GM12874 (cell line): Measurements from ENCODE around the gene INCENP.

ENCODE experiments used
- TF ChIP-seq, protein P1 (sequence below): IDR thresholded peaks from 2 replicates; pipeline ENCODE4 v1.5.1; 2011; ENCODE audit warnings: low read depth, mild to moderate bottlenecking, control low read depth, low read length, moderate library complexity; ENCODE audit not compliant: insufficient read depth

The INCENP gene

DNA sequence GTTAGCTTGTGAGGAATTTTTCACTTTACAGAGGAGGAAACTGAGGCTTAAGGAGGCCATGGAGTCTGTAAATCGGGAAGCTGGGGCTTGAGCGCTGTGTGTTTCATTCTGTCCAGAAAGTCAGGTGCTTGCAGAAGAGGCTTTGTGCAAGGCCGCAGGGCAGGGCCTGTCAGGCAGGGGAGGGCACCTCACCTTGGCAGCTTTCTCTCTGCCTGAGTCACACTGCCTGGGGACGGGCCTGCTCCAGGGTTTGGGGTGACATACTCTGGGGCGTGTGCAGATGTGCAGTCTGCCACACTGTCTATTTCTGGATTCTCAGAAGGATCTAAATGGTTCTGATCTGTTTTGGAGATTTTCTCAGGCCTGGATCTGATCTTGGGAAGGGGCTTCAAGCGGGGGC is 8.4 kb downstream of the INCENP start:
- TF ChIP-seq, protein P1, sequence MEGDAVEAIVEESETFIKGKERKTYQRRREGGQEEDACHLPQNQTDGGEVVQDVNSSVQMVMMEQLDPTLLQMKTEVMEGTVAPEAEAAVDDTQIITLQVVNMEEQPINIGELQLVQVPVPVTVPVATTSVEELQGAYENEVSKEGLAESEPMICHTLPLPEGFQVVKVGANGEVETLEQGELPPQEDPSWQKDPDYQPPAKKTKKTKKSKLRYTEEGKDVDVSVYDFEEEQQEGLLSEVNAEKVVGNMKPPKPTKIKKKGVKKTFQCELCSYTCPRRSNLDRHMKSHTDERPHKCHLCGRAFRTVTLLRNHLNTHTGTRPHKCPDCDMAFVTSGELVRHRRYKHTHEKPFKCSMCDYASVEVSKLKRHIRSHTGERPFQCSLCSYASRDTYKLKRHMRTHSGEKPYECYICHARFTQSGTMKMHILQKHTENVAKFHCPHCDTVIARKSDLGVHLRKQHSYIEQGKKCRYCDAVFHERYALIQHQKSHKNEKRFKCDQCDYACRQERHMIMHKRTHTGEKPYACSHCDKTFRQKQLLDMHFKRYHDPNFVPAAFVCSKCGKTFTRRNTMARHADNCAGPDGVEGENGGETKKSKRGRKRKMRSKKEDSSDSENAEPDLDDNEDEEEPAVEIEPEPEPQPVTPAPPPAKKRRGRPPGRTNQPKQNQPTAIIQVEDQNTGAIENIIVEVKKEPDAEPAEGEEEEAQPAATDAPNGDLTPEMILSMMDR, result no peak

DNA sequence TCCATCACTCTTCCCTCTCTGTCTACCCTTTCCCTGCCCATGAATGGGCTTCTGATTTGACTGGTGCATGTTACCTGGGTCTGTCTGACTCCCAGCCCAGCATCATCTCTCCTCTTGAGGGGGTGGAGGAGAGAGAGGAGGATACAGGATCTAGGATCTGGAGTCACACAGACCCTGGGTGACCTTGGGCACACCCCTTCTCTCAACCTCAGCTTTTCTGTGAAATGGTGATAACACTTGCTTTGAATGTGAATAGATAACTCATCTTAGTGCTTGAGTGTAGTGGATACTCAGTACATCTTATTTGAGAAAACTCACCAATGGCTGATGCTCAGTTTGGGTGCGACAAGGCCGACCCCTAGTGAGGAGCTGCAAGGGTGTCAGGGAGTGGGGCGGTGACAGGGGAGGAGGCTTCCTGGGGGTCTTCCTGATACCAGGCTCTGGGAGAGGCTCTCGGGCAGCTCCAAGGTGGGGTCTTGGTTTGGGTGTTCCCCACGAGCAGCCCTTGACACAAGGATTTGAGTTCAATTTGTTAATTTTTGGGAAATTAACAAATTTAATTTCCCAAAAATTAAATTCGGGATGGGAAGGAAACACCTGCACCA is 9.0 kb downstream of the INCENP start:
- TF ChIP-seq, protein P1, result no peak

DNA sequence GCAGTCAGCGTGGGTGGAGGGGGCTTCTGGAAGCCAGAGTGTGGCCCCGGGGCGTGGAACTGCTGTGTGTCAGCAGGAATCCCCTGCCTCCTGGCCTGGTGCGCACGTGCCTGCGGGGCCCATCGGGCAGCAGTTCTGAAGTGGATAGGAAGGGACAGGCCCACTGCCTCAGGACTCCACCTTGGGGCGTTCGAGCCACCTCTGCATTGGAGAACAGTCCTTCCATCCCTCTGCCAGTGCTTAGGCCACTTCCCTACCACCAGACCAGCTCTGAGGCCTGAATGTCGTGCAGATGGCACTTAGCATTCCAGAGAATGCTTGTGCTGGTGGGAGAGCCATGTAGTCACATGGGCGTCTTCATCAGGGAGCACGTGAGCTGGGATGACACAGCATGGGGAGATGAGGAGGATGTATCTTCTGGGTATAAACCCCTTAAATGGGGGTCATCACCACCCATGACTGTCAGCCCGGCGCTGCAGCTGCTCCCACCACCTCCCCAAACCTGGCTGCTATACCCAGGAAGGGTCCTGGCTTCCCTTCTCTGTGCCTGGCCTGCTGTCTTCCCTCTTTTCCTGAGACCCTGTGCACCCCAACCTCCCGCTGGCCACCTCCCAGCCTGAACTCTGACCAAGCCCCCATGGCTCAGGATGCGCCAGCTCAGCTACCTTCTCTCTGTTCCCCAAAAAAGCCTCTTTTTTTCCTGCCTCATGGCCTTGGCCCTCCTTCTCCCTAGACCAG is 9.7 kb downstream of the INCENP start:
- TF ChIP-seq, protein P1, result no peak

DNA sequence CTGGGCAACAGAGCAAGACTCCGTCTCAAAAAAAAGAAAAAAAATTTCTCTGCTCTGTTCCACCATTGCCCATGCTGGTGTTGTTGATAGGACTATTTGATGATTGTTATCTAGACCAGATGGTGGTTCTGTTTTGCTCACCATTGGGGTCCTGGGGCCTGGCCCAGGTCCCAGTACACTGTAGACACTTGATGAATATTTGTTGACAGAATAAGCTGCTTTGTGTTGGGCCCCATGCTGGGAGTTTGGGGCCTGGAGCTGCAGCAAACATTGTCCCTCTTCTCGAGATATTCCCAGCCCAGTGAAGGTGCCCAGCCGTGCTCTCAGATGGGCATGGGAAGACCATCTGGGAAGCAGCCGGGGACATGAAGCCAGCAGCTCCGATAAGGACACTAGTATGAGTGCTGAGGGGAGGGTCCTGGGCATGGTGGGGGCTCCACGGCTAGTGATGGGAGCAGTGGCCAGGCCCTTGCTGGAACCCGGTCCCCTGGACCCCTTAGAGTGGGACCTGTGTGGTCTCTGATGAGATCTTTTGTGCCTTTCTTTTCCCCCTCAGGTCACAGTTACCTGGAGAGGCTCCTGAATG is 13.6 kb downstream of the INCENP start:
- TF ChIP-seq, protein P1, result no peak

DNA sequence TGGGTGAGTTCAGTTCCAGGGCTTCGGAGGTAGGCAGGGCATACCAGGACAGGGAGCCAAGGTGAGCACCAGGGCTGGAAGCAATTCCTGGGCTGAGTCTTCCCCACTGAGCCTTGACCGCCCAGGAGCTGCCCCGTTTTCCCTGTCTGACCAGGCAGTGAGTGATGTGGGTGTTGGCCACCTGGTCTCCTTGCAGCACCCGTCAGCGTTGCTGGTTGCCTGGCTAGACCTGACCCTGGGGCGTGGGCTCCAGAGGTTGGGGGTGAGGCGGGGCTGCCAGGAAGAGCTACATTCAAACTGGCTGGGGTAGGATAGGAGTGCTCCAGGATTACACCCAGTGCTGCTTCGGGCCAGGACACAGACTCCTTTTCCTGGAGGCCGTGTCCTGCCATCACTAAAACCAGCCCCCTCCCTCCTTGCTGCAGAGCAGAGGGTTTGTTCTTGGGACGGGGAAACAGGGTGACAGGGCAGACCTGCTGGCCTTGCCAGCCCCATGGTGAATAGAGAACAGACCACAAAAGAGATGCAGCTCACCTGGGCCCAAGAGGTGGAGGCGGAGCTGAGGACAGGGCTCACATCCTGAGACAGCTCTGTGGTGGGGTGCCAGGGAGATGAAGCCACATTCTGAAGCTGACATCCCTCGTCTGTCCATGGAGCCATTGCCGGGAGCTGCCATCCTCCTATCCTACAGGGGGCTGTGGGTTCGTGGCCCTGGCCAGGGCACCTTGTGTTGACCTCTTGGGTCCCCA is 14.2 kb downstream of the INCENP start:
- TF ChIP-seq, protein P1, result no peak

DNA sequence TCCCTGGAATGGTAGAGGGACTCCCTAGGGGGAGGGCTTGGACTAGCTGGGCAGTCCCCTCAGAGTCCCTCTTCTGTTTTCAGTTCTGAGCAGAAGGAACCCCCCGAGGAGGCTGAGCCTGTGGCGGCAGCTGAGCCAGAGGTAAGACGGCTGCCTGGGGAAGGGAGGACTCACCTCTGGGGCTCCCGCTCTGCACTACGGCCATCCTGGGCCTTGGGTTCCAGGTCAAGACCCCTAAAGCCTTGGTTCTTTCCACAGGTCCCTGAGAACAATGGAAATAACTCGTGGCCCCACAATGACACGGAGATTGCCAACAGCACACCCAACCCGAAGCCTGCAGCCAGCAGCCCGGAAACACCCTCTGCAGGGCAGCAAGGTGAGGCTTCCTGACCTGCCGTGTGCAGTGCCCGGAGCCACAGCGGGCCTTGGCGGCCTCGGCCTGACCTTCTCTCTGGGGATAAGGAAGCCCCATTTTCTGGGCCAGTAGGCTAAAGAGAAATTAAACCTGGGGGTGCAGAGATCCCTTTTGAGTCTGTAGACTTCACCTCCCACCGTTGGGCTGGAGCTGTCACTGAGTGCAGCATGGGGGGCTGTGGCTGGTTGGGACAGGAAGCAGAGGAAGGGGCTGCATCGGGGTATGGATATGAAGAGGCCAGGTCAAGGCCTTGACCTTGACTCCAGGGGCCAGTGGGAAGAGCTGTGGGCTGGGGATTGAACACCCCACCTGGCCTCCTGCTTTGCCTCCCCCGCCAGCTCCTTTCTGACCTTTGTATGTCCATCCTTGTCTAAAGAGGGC is 15.0 kb downstream of the INCENP start:
- TF ChIP-seq, protein P1, result no peak
